Stimulated activated CD8-positive, alpha-beta memory T cell treated with anti-CD3 and anti-CD28 coated beads, Interleukin-7, amount 100 ng/mL, for 24 hours (primary cell): ENCODE measurements around the gene NELL1.

Experiments
- DNase-seq: peaks from one replicate; pipeline ENCODE4 v3.0.0-alpha.2; 2020; ENCODE audit warnings: low read depth

Gene NELL1

GRCh38 chr11:20875889-20876288 is 206.5 kb downstream of the NELL1 start:
- no peak for DNase-seq

GRCh38 chr11:20876738-20877137 is 207.4 kb downstream of the NELL1 start:
- no peak for DNase-seq

- no peak for DNase-seq
Observed at GRCh38 chr11:20880094-20880493, 210.7 kb downstream of the NELL1 start.

- no peak for DNase-seq
Observed at GRCh38 chr11:20881328-20882079, 212.1 kb downstream of the NELL1 start.

- no peak for DNase-seq
Observed at GRCh38 chr11:20887137-20887536, 217.8 kb downstream of the NELL1 start.

- no peak for DNase-seq
Observed at GRCh38 chr11:20894296-20894695, 224.9 kb downstream of the NELL1 start.

- DNase-seq, result no peak
Observed at GRCh38 chr11:20909995-20910726, 240.8 kb downstream of the NELL1 start.

- DNase-seq, result no peak
Observed at GRCh38 chr11:20910733-20911132, 241.3 kb downstream of the NELL1 start.

GRCh38 chr11:20912065-20912821 is 242.9 kb downstream of the NELL1 start:
- no peak for DNase-seq

- no peak for DNase-seq
Observed at GRCh38 chr11:20912922-20913512, 243.6 kb downstream of the NELL1 start.

- DNase-seq, result no peak
Observed at GRCh38 chr11:20917306-20917705, 247.9 kb downstream of the NELL1 start.

- DNase-seq, result no peak
Observed at GRCh38 chr11:20926799-20927540, 257.6 kb downstream of the NELL1 start.

- DNase-seq, result no peak
Observed at GRCh38 chr11:20931029-20931428, 261.6 kb downstream of the NELL1 start.

GRCh38 chr11:20933086-20933485 is 263.7 kb downstream of the NELL1 start:
- DNase-seq, result no peak

- DNase-seq, result no peak
Observed at GRCh38 chr11:20933958-20934357, 264.6 kb downstream of the NELL1 start.

- no peak for DNase-seq
Observed at GRCh38 chr11:20934516-20934915, 265.1 kb downstream of the NELL1 start.

GRCh38 chr11:20937826-20938225 is 268.4 kb downstream of the NELL1 start:
- DNase-seq, result no peak

GRCh38 chr11:20949585-20949984 is 280.2 kb downstream of the NELL1 start:
- DNase-seq, result no peak

- DNase-seq, result no peak
Observed at GRCh38 chr11:20962581-20962980, 293.2 kb downstream of the NELL1 start.

- DNase-seq, result no peak
Observed at GRCh38 chr11:20963596-20963995, 294.2 kb downstream of the NELL1 start.

- DNase-seq, result no peak
Observed at GRCh38 chr11:20964985-20965384, 295.6 kb downstream of the NELL1 start.

- no peak for DNase-seq
Observed at GRCh38 chr11:20966489-20966888, 297.1 kb downstream of the NELL1 start.
